Fibroblast of lung (primary cell): ENCODE results near the gene MCRIP1. TPM values are rescaled to one million over a fixed set of nuclear protein-coding genes. Genes with fewer than 3 reads are reported as not detected.
A peak's percentile ranks its signal among the peaks of the same experiment; 100 is the strongest.

Experiments used
- DNase-seq, 2 donors: peaks; one replicate each; pipeline versions ENCODE4 v3.0.0 to v3.0.0-alpha.2; 2010; ENCODE audit warnings: low read depth in 2 of 2
- H2AFZ ChIP-seq: 2 replicates; pipeline ENCODE4 v1.5.1; 2012; ENCODE audit warnings: low read length, control low read depth, inconsistent platforms
- H3K27ac ChIP-seq: 2 replicates; pipeline ENCODE4 v1.5.1; 2011; ENCODE audit warnings: low read length, control low read depth; ENCODE audit not compliant: insufficient read depth
- H3K27me3 ChIP-seq: 2 replicates; pipeline ENCODE4 v1.5.1; 2011; ENCODE audit warnings: mild to moderate bottlenecking, low read length; ENCODE audit not compliant: control insufficient read depth, insufficient read depth
- H3K36me3 ChIP-seq: 2 replicates; pipeline ENCODE4 v1.5.1; 2011; ENCODE audit warnings: low read length; ENCODE audit not compliant: control insufficient read depth, insufficient read depth
- H3K4me1 ChIP-seq: 2 replicates; pipeline ENCODE4 v1.5.1; 2011; ENCODE audit warnings: low read length; ENCODE audit not compliant: control insufficient read depth, insufficient read depth; ENCODE audit errors: extremely low read depth
- H3K4me2 ChIP-seq: 2 replicates; pipeline ENCODE4 v1.5.1; 2011; ENCODE audit warnings: low read length, control low read depth; ENCODE audit not compliant: insufficient read depth; ENCODE audit errors: extremely low read depth
- H3K4me3 ChIP-seq, 4 experiments: fragments of 200-600 bp in 1 of 4; sonication (generic) in 1 of 4; replicated peaks in 1 of 4; 2 replicates each; pipeline ENCODE4 v1.5.1; 2011 to 2016; ENCODE audit warnings: low read length in 4 of 4, low read depth in 3 of 4, mild to moderate bottlenecking in 3 of 4, control low read depth in 2 of 4, inconsistent platforms in 1 of 4, mixed read lengths in 1 of 4; ENCODE audit not compliant: insufficient read depth in 1 of 4; ENCODE audit errors: control extremely low read depth in 1 of 4
- H3K79me2 ChIP-seq: 2 replicates; pipeline ENCODE4 v1.5.1; 2012; ENCODE audit warnings: mild to moderate bottlenecking, low read length, inconsistent platforms; ENCODE audit not compliant: control insufficient read depth, insufficient read depth
- H3K9ac ChIP-seq: 2 replicates; pipeline ENCODE4 v1.5.1; 2011; ENCODE audit warnings: mild to moderate bottlenecking, low read length, control low read depth; ENCODE audit not compliant: insufficient read depth
- H3K9me3 ChIP-seq: 2 replicates; pipeline ENCODE4 v1.5.1; 2012; ENCODE audit warnings: low read depth, low read length; ENCODE audit not compliant: control insufficient read depth, insufficient read depth
- H4K20me1 ChIP-seq: 2 replicates; pipeline ENCODE4 v1.5.1; 2011; ENCODE audit warnings: low read length; ENCODE audit not compliant: control insufficient read depth, insufficient read depth; ENCODE audit errors: extremely low read depth
- EZH2 ChIP-seq: IDR thresholded peaks from 2 replicates; pipeline ENCODE4 v1.5.1; 2012; ENCODE audit warnings: low read length, control low read depth, mild to moderate bottlenecking; ENCODE audit errors: missing control alignments
- polyA plus RNA-seq, 2 donors: library from polyadenylated mRNA; depleted of rRNA in 1 of 2; stranded (reverse) in 1 of 2; unstranded in 1 of 2; fragments of >200 nt; gene quantifications; 2 replicates each; pipeline ENCODE4 v1.2.1, GENCODE V29; 2011 to 2012; ENCODE audit warnings: missing spikeins in 1 of 2
- total RNA-seq: library from RNA; depleted of rRNA; stranded (reverse); fragments of >200 nt; gene quantifications from 2 replicates; pipeline ENCODE4 v1.2.1, GENCODE V29; 2014
- TF ChIP-seq, protein P1 (sequence below), 2 donors: IDR thresholded peaks in 1 of 2; conservative IDR thresholded peaks in 1 of 2; 1 replicate in 1 of 2; 2 replicates in 1 of 2; pipeline ENCODE4 v1.5.1; 2011 to 2012; ENCODE audit warnings: low read length in 2 of 2, control low read depth in 1 of 2, inconsistent platforms in 1 of 2, low read depth in 1 of 2, mild to moderate bottlenecking in 1 of 2

Gene MCRIP1
- total and polyA plus RNA-seq, 2 donors (not counting 1 experiment from before 2014, with no cell fraction given), result 37.6 to 108 TPM

DNA sequence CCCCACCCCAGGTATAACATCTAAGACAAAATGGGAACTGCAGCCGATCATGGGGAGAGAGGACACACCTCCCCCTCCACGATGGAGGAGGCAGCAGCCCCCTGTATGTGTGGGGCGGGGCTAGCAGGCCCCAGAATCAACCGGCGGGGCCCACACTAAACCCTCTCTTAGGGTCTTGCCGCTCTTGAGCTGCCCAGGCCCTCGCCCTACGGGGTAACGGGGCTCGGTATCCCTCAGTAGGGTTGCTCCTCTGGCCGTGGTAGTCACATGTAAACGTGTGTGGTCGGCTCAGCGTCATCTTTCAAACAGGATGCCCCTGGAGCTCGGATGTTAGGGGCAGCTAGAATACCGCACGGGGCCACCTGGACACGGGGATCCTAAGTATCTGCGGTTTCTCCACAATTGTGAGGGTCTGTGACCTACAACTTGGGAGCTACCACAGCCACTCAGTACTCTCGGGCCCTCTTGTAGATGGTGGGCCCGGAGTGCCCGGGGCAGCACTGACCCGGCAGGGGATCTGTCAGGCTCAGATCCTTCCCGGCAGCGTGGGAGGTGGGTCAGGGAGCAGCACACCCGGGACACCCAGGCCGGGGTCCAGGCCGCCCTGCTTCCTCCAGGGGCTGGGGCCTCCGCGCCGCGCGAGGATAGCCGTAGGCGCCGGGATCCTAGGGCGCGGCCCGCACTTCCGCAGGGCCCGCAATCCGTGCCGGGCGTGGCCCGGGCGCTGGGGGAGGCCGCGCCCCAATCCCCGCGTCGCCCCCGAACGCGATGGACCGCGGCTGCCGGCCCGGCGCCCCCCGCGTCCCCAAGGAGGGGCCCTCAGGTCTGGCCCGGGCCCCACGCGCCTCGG, 37.3 kb upstream of the MCRIP1 start:
- no peaks in the 10 kb centered on the region for H3K9me3 ChIP-seq
- no peak overlapping the region for H2AFZ ChIP-seq
- H3K36me3 ChIP-seq, result peaks cover 20% of the 10 kb centered on the region
- peak overlapping the region; percentile 97 for H3K27ac ChIP-seq
- DNase-seq, result peak; percentile 46 to 66
- H3K4me1 ChIP-seq, result peaks cover 20% of the 10 kb centered on the region
- peak overlapping the region; percentile 97 for H3K9ac ChIP-seq
- no peaks in the 10 kb centered on the region for H3K27me3 ChIP-seq
- peaks cover 26% of the 10 kb centered on the region for H3K79me2 ChIP-seq
- TF ChIP-seq, protein P1, sequence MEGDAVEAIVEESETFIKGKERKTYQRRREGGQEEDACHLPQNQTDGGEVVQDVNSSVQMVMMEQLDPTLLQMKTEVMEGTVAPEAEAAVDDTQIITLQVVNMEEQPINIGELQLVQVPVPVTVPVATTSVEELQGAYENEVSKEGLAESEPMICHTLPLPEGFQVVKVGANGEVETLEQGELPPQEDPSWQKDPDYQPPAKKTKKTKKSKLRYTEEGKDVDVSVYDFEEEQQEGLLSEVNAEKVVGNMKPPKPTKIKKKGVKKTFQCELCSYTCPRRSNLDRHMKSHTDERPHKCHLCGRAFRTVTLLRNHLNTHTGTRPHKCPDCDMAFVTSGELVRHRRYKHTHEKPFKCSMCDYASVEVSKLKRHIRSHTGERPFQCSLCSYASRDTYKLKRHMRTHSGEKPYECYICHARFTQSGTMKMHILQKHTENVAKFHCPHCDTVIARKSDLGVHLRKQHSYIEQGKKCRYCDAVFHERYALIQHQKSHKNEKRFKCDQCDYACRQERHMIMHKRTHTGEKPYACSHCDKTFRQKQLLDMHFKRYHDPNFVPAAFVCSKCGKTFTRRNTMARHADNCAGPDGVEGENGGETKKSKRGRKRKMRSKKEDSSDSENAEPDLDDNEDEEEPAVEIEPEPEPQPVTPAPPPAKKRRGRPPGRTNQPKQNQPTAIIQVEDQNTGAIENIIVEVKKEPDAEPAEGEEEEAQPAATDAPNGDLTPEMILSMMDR (conservative IDR thresholded peaks at IDR 0.05 in 1 of 2, IDR thresholded peaks at IDR 0.05 in 1 of 2; ENCODE audit: low read depth in 1 of 2, low read length in 2 of 2), result no peak
- no peak for TF ChIP-seq EZH2
- H4K20me1 ChIP-seq, result no peaks in the 10 kb centered on the region
- peak overlapping the region; percentile 97 for H3K4me2 ChIP-seq
- peak overlapping the region; percentile 61 to 89 (median 87) for H3K4me3 ChIP-seq

DNA sequence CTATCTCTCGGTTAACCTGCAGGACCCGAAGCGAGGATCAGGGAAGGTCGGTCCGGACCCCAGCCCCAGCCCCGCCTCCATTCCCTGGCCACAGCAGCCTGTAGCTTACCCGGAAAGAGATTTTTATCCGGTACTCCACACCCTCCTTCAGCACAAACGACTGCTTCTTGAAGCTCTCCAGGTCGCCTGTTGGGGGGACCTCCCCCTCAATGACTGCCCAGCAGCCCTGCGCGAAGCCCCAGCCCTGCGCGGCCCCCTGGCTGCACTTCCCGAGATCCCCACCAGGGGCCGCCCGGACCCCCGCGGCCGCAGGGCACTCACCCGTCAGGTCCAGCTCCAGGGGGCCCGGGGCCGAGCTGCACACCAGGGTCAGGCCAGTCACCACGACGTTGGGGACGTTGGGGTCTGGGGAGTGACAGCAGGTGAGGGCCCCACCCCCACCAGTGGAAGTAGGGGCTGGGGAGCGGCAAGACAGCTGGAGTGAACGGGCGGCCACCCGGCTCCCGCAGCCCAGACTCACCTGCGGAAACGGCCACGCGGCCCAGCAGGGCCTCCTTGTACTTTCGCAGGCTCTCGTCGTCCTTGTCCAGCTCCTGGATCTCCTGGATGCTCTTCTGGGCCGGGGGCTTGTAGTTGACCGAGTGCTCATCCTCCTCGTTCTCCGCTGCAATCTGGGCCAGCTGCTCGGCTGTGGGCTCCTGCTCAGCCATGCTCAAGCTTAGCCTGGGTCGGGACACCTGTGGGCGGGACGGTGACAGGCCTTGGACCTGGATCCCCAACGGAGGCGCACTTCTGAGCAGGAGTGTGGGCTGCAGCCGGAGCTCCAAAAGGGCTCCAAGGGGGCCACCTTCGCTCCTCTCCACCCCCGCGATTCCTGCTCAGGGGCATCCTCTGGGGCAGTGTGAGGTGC, 36.4 kb upstream of the MCRIP1 start:
- Histone ChIP-seq H3K4me3 (peak overlapping the region; percentile 61 to 89 (median 87)), H3K79me2 (peaks cover 27% of the 10 kb centered on the region), H3K9me3 (no peaks in the 10 kb centered on the region), H3K36me3 (peaks cover 22% of the 10 kb centered on the region), H4K20me1 (no peaks in the 10 kb centered on the region), H3K9ac (peak overlapping the region; percentile 97), H3K4me2 (peak overlapping the region; percentile 97), H2AFZ (no peak overlapping the region), H3K27ac (peak overlapping the region; percentile 97), H3K4me1 (peaks cover 20% of the 10 kb centered on the region), H3K27me3 (no peaks in the 10 kb centered on the region)
- peak; percentile 32 to 33 for DNase-seq
- TF ChIP-seq EZH2, result no peak
- TF ChIP-seq, protein P1 (conservative IDR thresholded peaks at IDR 0.05 in 1 of 2, IDR thresholded peaks at IDR 0.05 in 1 of 2; ENCODE audit: low read depth in 1 of 2, low read length in 2 of 2), result peak; percentile 65 to 73
